Measurements from ENCODE around the gene PLP1. TPM values are rescaled to one million over a fixed set of nuclear protein-coding genes. Genes with fewer than 3 reads are reported as not detected.
"Not testable (repeated sequence)": the region's sequence is repeated elsewhere in the genome, so short reads cannot be mapped to it uniquely, and the experiment has no call there.

PLP1 gene
- total and polyA plus RNA-seq, 7 donors: 1.6 to 112 (median 32.7) TPM

DNA sequence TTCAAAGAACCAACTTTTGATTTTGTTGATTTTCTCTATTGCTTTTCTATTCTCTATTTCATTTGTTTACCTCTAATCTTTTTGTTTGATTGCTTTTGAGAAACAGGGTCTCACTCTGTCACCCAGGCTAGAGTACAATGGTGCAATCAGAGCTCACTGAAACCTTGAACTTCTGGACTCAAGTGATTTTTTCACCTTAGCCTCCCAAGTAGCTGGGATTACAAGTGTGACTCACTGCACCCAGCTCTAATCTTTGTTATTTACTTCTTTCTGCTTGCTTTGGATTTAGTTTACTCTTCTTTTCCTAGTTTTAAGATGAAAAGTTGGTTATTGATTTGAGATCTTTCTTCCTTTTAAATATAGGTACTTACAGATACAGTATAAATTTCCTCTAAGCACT lies 29.2 kb downstream of the PLP1 start:
- intact Hi-C loops (cut with DNase I): no loop called here
- DNase-seq: no peak

DNA sequence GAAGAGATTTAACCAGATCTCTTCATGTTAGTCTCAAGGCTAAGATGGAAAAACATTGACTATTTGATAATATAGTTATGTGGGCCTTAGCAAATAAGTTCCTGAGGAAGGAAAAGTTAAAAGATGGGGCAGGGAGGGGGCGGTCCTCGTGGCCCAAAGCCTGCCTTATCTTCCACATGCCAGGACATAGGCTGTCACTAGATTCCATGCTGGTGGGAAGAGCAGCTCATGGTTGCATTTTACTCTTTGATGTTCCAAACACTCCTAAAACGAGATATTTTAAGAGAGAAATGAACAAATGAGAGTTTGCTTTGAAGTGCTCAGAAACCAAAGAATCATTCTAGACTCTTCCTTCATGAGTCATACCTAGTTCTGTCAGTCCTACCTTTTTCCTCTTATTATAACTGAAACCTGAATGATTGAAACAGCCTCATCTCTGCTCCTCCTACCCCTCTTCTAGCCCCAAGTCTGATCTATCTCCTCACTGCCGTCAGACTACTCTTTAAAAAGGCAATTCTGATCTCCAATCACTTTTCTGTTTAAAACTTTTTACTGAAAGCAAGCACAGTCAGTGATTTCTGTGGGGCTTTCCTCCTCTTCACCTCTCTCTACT lies 30.3 kb downstream of the PLP1 start:
- H3K36me3 ChIP-seq: no peaks in the 10 kb centered on the region
- 65 to 66% methylated on average over 4 of the region's 4 CpGs for WGBS, 2 donors
- no peaks in the 10 kb centered on the region for H3K4me1 ChIP-seq
- no peaks in the 10 kb centered on the region for H3K9me3 ChIP-seq
- no peak overlapping the region for H3K27ac ChIP-seq
- intact Hi-C loops (cut with DNase I): no loop called here
- DNase-seq: no peak
- no peaks in the 10 kb centered on the region for H3K27me3 ChIP-seq
- H3K4me3 ChIP-seq: no peak overlapping the region
- TF ChIP-seq EP300 (IDR thresholded peaks at IDR 0.05) (no peak), POLR2A (IDR thresholded peaks at IDR 0.05) (no peak), POLR2AphosphoS5 (IDR thresholded peaks at IDR 0.05) (no peak)
- TF ChIP-seq, protein P1, sequence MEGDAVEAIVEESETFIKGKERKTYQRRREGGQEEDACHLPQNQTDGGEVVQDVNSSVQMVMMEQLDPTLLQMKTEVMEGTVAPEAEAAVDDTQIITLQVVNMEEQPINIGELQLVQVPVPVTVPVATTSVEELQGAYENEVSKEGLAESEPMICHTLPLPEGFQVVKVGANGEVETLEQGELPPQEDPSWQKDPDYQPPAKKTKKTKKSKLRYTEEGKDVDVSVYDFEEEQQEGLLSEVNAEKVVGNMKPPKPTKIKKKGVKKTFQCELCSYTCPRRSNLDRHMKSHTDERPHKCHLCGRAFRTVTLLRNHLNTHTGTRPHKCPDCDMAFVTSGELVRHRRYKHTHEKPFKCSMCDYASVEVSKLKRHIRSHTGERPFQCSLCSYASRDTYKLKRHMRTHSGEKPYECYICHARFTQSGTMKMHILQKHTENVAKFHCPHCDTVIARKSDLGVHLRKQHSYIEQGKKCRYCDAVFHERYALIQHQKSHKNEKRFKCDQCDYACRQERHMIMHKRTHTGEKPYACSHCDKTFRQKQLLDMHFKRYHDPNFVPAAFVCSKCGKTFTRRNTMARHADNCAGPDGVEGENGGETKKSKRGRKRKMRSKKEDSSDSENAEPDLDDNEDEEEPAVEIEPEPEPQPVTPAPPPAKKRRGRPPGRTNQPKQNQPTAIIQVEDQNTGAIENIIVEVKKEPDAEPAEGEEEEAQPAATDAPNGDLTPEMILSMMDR (IDR thresholded peaks at IDR 0.05): no peak

More for the DNA sequence above, 29.2 kb downstream of the PLP1 start:
- TF ChIP-seq, protein P1 (IDR thresholded peaks at IDR 0.05): no peak
- no peak for TF ChIP-seq POLR2A (IDR thresholded peaks at IDR 0.05)
- TF ChIP-seq EP300 (IDR thresholded peaks at IDR 0.05): no peak
- no peak for TF ChIP-seq POLR2AphosphoS5 (IDR thresholded peaks at IDR 0.05)
- Histone ChIP-seq H3K9me3 (no peaks in the 10 kb centered on the region), H3K4me1 (no peaks in the 10 kb centered on the region), H3K4me3 (no peak overlapping the region), H3K36me3 (no peaks in the 10 kb centered on the region), H3K27me3 (no peaks in the 10 kb centered on the region), H3K27ac (no peak overlapping the region)

DNA sequence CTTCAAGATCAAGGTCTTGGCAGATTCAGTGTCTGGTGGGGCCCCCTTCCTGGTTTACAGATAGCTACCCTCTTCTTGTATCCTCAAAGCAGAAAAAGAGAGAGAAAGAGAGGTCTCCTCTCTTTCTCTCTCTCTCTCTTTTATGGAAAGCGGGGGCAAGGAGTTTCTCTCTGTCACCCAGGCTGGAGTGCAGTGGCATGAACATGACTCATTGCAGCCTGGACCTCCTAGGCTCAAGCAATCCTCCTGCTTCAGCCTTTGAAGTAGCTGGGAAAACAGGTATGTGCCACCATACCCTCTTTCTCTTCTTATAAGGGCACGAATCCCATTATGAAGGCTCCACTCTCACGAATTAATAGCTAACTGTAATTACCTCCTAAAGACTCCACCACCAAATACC lies 35.2 kb downstream of the PLP1 start:
- TF ChIP-seq POLR2A (IDR thresholded peaks at IDR 0.05): no peak
- no peak for TF ChIP-seq EP300 (IDR thresholded peaks at IDR 0.05)
- no peak for TF ChIP-seq POLR2AphosphoS5 (IDR thresholded peaks at IDR 0.05)
- TF ChIP-seq, protein P1 (IDR thresholded peaks at IDR 0.05): no peak
- H3K27me3 ChIP-seq: no peaks in the 10 kb centered on the region
- WGBS, 2 donors: 94% methylated on average over 3 of the region's 3 CpGs
- no peak for DNase-seq
- H3K36me3 ChIP-seq: no peaks in the 10 kb centered on the region
- no peak overlapping the region for H3K27ac ChIP-seq
- no peaks in the 10 kb centered on the region for H3K4me1 ChIP-seq
- H3K9me3 ChIP-seq: no peaks in the 10 kb centered on the region
- intact Hi-C loops (cut with DNase I): no loop called here
- H3K4me3 ChIP-seq: no peak overlapping the region

DNA sequence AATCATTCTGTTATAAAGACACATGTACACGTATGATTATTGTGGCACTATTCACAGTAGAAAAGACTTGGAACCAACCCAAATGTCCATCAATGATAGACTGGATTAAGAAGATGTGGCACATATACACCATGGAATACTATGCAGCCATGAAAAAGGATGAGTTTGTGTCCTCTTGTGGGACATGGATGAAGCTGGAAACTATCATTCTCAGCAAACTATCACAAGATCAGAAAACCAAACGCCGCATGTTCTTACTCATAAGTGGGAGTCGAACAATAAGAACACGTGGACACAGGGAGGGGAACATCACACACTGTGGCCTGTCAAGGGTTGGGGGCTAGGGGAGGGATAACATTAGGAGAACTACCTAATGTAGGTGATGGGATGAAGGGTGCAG lies 40.5 kb downstream of the PLP1 start:
- not testable (repeated sequence) for H3K4me1 ChIP-seq, H3K9me3 ChIP-seq, H3K36me3 ChIP-seq, H3K27ac ChIP-seq, H3K4me3 ChIP-seq, H3K27me3 ChIP-seq, DNase-seq
- 37 to 50% methylated on average over 5 of the region's 5 CpGs for WGBS, 2 donors
- intact Hi-C loops (cut with DNase I): loop anchor here (1.0 to 5.0 kb wide), 2 partner anchors 105 to 283 kb away; partner anchors contain the start of gene TMEM31

DNA sequence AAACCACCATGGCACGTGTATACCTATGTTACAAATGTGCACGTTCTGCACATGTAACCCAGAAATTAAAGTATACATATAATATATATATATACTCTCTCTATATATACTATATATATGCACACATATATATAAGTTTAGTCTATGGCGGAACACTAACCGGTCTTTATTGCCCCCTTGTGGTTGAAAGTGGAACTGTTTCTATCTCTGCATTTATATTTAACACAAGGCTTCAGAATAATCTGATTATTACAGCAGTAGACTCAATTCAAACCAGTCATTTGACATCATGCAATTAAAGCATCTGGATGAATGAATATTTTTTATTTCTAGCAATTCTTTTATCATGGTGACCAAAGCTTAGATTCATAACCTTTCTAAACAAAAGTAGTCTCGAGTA lies 40.9 kb downstream of the PLP1 start:
- WGBS, 2 donors: 14 to 21% methylated on average over 5 of the region's 5 CpGs
- intact Hi-C loops (cut with DNase I): loop anchor here (1.0 to 5.0 kb wide), 2 partner anchors 105 to 283 kb away; partner anchors contain the start of gene TMEM31
- TF ChIP-seq, protein P1 (IDR thresholded peaks at IDR 0.05): peak; percentile 33 to 66 (median 35)
- no peak for TF ChIP-seq POLR2AphosphoS5 (IDR thresholded peaks at IDR 0.05)
- Histone ChIP-seq H3K36me3 (no peaks in the 10 kb centered on the region), H3K27me3 (no peaks in the 10 kb centered on the region), H3K4me3 (no peak overlapping the region), H3K27ac (no peak overlapping the region), H3K9me3 (no peaks in the 10 kb centered on the region), H3K4me1 (no peaks in the 10 kb centered on the region)
- no peak for DNase-seq
